Endodermal cell (in vitro differentiated cells): ENCODE measurements around the gene RPL12. TPM values are rescaled to one million over a fixed set of nuclear protein-coding genes. Genes with fewer than 3 reads are reported as not detected.

Experiments
- DNase-seq: peaks from one replicate; pipeline ENCODE4 v3.0.0-alpha.2; 2017
- H3K27ac ChIP-seq: 2 replicates; pipeline ENCODE4 v1.5.1; 2013; ENCODE audit warnings: mild to moderate bottlenecking, low read depth, low read length, moderate library complexity
- H3K27me3 ChIP-seq: 2 replicates; pipeline ENCODE4 v1.6.1; 2013; ENCODE audit warnings: mild to moderate bottlenecking, low read length, moderate library complexity; ENCODE audit not compliant: insufficient read depth, control insufficient read depth, poor library complexity, severe bottlenecking
- H3K36me3 ChIP-seq: 2 replicates; pipeline ENCODE4 v1.7.0; 2013; ENCODE audit warnings: mild to moderate bottlenecking, low read length, moderate library complexity; ENCODE audit not compliant: control insufficient read depth, insufficient read depth
- H3K4me1 ChIP-seq: one replicate; pipeline ENCODE4 v1.7.0; 2013; ENCODE audit warnings: low read length; ENCODE audit not compliant: control insufficient read depth, insufficient read depth
- H3K4me3 ChIP-seq: 2 replicates; pipeline ENCODE4 v1.5.1; 2013; ENCODE audit warnings: mild to moderate bottlenecking, low read length, moderate library complexity
- H3K9ac ChIP-seq: 2 replicates; pipeline ENCODE4 v1.6.1; 2013; ENCODE audit warnings: mild to moderate bottlenecking, low read length, moderate library complexity; ENCODE audit not compliant: poor library complexity, severe bottlenecking; ENCODE audit errors: extremely low read depth
- H3K9me3 ChIP-seq: 2 replicates; pipeline ENCODE4 v1.6.1; 2013; ENCODE audit warnings: mild to moderate bottlenecking, low read length, moderate library complexity; ENCODE audit not compliant: control insufficient read depth
- H3K27ac Mint-ChIP-seq: 2 replicates; pipeline ENCODE4 v1.8.0; 2020; ENCODE audit warnings: mixed read lengths
- H3K27me3 Mint-ChIP-seq: 2 replicates; pipeline ENCODE4 v1.8.0; 2021; ENCODE audit warnings: mild to moderate bottlenecking, mixed read lengths; ENCODE audit not compliant: insufficient read depth
- H3K36me3 Mint-ChIP-seq: 2 replicates; pipeline ENCODE4 v1.8.0; 2020; ENCODE audit warnings: low read depth, mixed read lengths
- H3K4me1 Mint-ChIP-seq: 2 replicates; pipeline ENCODE4 v1.8.0; 2020; ENCODE audit warnings: mixed read lengths
- H3K4me3 Mint-ChIP-seq: 2 replicates; pipeline ENCODE4 v1.8.0; 2020; ENCODE audit warnings: mild to moderate bottlenecking, moderate library complexity, mixed read lengths
- H3K9me3 Mint-ChIP-seq: 2 replicates; pipeline ENCODE4 v1.8.0; 2020; ENCODE audit warnings: mild to moderate bottlenecking, mixed read lengths
- CTCF ChIP-seq: fragments of 200-600 bp; sonication (generic); conservative IDR thresholded peaks from 2 replicates; pipeline ENCODE4 v1.5.0; 2021; ENCODE audit warnings: antibody characterized with exemption, mild to moderate bottlenecking
- WGBS, 2 experiments: methylation state at CpG; one replicate each; pipeline versions ENCODE4 v1.1.5 to v1.1.7; 2013; ENCODE audit warnings: missing lambda C conversion rate in 2 of 2, mixed read lengths in 1 of 2; ENCODE audit not compliant: insufficient coverage in 1 of 2, insufficient read length in 1 of 2; 5-methylcytosine and 5-hydroxymethylcytosine counted together
- total RNA-seq, 2 donors: library from RNA; stranded (reverse); fragmentation: NEBNext Ultra II Directional in 1 of 2; extraction: Animal tissue kit (Norgen Biotek cat#: 25700) in 1 of 2; gene quantifications; 2 replicates in 1 of 2; 3 replicates in 1 of 2; pipeline ENCODE4 v1.2.1, GENCODE V29; 2021

Gene RPL12
- total RNA-seq, 2 donors from 2014 or later, result 1,241 to 1,436 TPM

DNA sequence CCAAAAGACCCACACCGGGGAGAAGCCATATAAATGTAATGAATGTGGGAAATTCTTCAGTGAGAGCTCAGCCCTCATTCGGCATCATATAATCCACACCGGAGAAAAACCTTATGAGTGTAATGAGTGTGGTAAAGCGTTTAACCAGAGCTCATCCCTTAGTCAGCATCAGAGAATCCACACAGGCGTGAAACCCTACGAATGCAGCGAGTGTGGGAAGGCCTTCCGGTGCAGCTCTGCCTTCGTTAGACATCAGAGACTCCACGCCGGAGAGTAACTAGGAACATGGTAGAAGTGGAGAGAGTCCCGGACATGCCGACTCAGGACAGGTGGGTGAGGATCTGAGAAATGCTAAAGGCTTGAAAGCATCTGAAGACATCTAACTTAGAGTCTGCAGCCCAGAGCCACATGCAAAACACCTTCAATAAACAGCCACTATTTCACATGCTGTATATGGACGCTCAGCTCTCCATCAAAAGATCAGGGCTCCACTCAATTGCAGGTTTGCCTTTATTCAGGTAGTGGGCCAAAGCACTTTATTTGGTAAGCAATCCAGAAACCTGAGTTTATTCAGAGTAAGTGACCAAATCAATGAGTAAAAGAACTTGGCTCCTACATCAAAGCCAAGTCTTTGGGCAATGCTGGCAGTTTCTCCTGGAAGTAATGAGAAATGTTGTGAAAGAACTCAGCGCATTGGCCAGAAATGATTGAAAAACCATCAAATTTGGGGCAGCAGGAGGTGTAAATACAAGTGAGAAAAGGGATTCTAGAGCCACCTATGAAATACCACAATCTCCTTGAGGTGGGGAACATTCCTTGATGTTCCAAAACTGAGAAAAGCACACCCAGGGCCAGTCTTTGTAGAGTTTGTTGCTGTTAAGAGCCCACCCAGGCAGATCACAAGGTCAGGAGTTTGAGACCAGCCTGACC is 6.0 kb downstream of the RPL12 start:
- 95 to 97% methylated on average over 12 to 15 of the region's 15 CpGs for WGBS, 2 experiments
- DNase-seq, result peak; percentile 54
- no peak overlapping the region for H3K27ac ChIP-seq
- no peak for TF ChIP-seq CTCF
- peaks cover 62% of the 10 kb centered on the region for H3K36me3 ChIP-seq
- H3K9me3 ChIP-seq, result no peaks in the 10 kb centered on the region
- no peak overlapping the region for H3K4me3 ChIP-seq
- no peak overlapping the region for H3K9ac ChIP-seq
- Mint-ChIP-seq H3K27me3 (no peaks in the 10 kb centered on the region), H3K4me1 (peaks cover 24% of the 10 kb centered on the region), H3K27ac (no peak overlapping the region), H3K36me3 (peaks cover 97% of the 10 kb centered on the region), H3K9me3 (peaks cover 34% of the 10 kb centered on the region), H3K4me3 (no peak overlapping the region)
- no peaks in the 10 kb centered on the region for H3K27me3 ChIP-seq
- no peaks in the 10 kb centered on the region for H3K4me1 ChIP-seq

- H3K9me3 Mint-ChIP-seq, result peaks cover 34% of the 10 kb centered on the region
- peaks cover 95% of the 10 kb centered on the region for H3K36me3 Mint-ChIP-seq
- no peaks in the 10 kb centered on the region for H3K27me3 Mint-ChIP-seq
- Histone ChIP-seq H3K4me1 (no peaks in the 10 kb centered on the region), H3K27me3 (no peaks in the 10 kb centered on the region), H3K27ac (no peak overlapping the region), H3K36me3 (peaks cover 57% of the 10 kb centered on the region), H3K4me3 (no peak overlapping the region), H3K9ac (no peak overlapping the region), H3K9me3 (no peaks in the 10 kb centered on the region)
- DNase-seq, result peak; percentile 63
- no peak overlapping the region for H3K27ac Mint-ChIP-seq
- TF ChIP-seq CTCF, result no peak
- WGBS, 2 experiments, result 92 to 97% methylated on average over 14 to 17 of the region's 17 CpGs
- H3K4me3 Mint-ChIP-seq, result no peak overlapping the region
- H3K4me1 Mint-ChIP-seq, result peaks cover 17% of the 10 kb centered on the region
Observed at GRCh38 chr9:127444283-127444920, 6.8 kb downstream of the RPL12 start.

DNA sequence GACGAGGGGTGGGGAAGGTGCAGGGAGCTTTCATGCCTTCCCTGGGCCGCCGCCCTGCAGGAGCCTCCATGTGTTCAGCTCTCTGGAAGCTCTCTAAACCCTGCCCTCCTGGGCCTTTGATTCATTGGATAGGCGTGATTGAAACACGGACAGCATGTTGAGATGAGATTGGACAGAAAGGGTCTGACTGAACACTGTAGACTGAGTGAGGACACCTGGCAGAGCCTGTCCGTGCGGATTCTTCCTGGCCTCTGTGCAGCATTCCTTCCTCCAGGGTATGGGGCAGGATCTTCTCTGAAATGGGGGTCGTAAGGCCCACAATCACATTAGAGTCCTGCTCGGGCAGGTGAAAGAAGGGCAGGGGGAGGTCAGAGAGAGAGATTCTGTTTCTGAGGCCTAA is 12.8 kb downstream of the RPL12 start:
- WGBS, 2 experiments, result 94 to 96% methylated on average over 5 to 9 of the region's 9 CpGs
- peak overlapping the region; percentile 4 for H3K27ac Mint-ChIP-seq
- no peak overlapping the region for H3K9ac ChIP-seq
- no peak overlapping the region for H3K27ac ChIP-seq
- H3K27me3 ChIP-seq, result no peaks in the 10 kb centered on the region
- no peaks in the 10 kb centered on the region for H3K4me1 Mint-ChIP-seq
- H3K4me3 ChIP-seq, result no peak overlapping the region
- peaks cover 70% of the 10 kb centered on the region for H3K36me3 ChIP-seq
- DNase-seq, result no peak
- no peaks in the 10 kb centered on the region for H3K27me3 Mint-ChIP-seq
- no peaks in the 10 kb centered on the region for H3K4me1 ChIP-seq
- no peak overlapping the region for H3K4me3 Mint-ChIP-seq
- peaks cover 11% of the 10 kb centered on the region for H3K9me3 Mint-ChIP-seq
- no peaks in the 10 kb centered on the region for H3K9me3 ChIP-seq
- TF ChIP-seq CTCF, result no peak
- H3K36me3 Mint-ChIP-seq, result peaks cover 87% of the 10 kb centered on the region
